Ectodermal cell (in vitro differentiated cells): ENCODE results near the gene HORMAD2.

Experiments used
- H3K27ac ChIP-seq: 2 replicates; pipeline ENCODE4 v1.7.0; 2013; ENCODE audit warnings: mild to moderate bottlenecking, low read depth, low read length; ENCODE audit not compliant: insufficient read depth, poor library complexity, severe bottlenecking
- H3K27me3 ChIP-seq: 2 replicates; pipeline ENCODE4 v1.7.0; 2013; ENCODE audit warnings: mild to moderate bottlenecking, low read length; ENCODE audit not compliant: insufficient read depth, control insufficient read depth, poor library complexity, severe bottlenecking
- H3K36me3 ChIP-seq: one replicate; pipeline ENCODE4 v1.7.0; 2013; ENCODE audit warnings: low read length; ENCODE audit not compliant: control insufficient read depth, insufficient read depth
- H3K4me1 ChIP-seq: one replicate; pipeline ENCODE4 v1.7.0; 2013; ENCODE audit warnings: low read length; ENCODE audit not compliant: control insufficient read depth, insufficient read depth
- H3K4me3 ChIP-seq: 2 replicates; pipeline ENCODE4 v1.7.0; 2013; ENCODE audit warnings: low read depth, low read length, control low read depth; ENCODE audit not compliant: insufficient read depth
- H3K9me3 ChIP-seq: 2 replicates; pipeline ENCODE4 v1.7.0; 2013; ENCODE audit warnings: mild to moderate bottlenecking, low read length, moderate library complexity; ENCODE audit not compliant: control insufficient read depth
- WGBS, 2 experiments: methylation state at CpG; one replicate each; pipeline ENCODE4 v1.1.7; 2013; ENCODE audit warnings: missing lambda C conversion rate in 2 of 2; 5-methylcytosine and 5-hydroxymethylcytosine counted together

The HORMAD2 gene

GRCh38 chr22:30158744-30159500, 78.7 kb downstream of the HORMAD2 start:
- H3K27me3 ChIP-seq, result no peaks in the 10 kb centered on the region
- no peaks in the 10 kb centered on the region for H3K36me3 ChIP-seq
- no peak overlapping the region for H3K4me3 ChIP-seq
- no peaks in the 10 kb centered on the region for H3K9me3 ChIP-seq
- no peak overlapping the region for H3K27ac ChIP-seq
- 91% methylated on average over 9 to 10 of the region's 11 CpGs for WGBS, 2 experiments
- H3K4me1 ChIP-seq, result no peaks in the 10 kb centered on the region

DNA sequence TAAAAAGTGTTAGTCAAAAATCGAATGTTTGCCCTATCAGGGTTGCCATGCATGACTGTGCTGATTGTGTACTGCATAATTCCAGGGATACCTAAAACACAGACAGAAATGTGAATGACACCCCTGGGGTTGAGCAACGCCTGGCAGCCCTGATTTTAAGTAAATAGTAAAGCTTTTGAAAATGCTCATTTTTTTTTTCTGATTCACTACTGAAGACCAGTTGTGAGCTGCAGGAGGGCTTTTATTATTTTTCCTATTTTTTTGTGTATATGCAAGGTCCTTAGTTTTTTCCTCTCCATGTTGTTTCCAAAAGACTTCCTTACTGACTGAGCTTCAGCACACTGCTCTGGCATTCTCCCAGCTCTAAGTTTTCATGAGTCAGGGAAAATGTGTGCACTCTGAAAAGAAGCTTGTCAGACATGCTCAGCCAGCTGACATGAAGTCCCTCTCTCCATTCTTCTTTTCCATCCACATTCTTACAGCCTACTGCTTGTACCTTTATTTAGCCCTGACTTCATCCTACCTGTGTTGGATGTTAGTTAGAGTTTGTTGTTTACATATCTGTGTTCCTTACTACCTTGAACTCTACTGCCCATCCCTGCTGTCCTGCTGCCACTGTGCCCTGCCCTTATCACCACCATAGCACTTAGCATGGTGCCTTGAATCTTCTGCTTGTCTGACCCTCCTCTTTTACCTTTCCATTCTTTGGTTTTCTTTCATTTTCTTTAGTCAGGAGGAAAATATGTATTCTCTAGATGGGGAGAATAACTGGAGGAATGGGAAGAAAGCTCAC, 79.5 kb downstream of the HORMAD2 start:
- Histone ChIP-seq H3K36me3 (no peaks in the 10 kb centered on the region), H3K4me3 (no peak overlapping the region), H3K4me1 (no peaks in the 10 kb centered on the region), H3K27me3 (no peaks in the 10 kb centered on the region), H3K27ac (no peak overlapping the region), H3K9me3 (no peaks in the 10 kb centered on the region)
- 82 to 87% methylated on average over 2 of the region's 2 CpGs for WGBS, 2 experiments

DNA sequence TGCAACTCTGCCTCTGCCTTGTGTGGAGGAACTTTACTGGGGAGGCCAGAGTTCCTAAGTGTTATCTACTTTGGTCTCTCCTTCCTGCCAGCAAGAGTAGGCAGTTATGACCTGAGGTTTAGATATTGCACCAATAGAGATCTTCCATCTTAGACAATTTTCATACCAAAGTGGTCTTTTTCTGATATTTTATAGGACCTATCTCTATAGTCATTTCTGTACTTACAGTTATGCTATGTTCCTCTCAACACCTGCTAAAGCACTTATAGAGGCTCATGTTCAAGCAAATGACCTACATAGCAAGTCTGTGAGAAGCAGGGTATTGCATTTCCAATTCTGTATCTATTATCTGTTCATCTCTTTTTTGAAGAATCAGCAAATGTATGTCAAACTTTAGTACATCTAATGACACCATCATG, 80.8 kb downstream of the HORMAD2 start:
- Histone ChIP-seq H3K27ac (no peak overlapping the region), H3K27me3 (no peaks in the 10 kb centered on the region), H3K9me3 (no peaks in the 10 kb centered on the region), H3K4me3 (no peak overlapping the region), H3K4me1 (no peaks in the 10 kb centered on the region), H3K36me3 (no peaks in the 10 kb centered on the region)

DNA sequence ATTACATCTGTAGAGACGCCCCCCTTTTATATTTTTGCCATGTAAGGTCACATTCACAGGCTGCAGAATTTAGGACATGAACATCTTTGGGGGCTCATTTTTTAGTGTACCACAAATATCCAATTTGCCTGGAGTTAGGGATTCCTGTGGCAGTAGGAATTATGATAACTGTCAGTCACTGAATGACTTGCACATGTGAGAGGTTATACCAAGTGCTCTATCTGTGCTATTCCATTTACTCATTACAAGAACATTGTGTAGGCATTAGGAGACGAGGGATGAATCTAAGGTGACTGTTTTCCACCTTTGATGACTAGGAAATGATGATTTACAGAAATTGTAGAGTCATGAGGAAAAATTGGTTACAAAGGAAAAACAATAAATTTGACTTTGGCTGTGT, 87.0 kb downstream of the HORMAD2 start:
- H3K9me3 ChIP-seq, result no peaks in the 10 kb centered on the region
- H3K4me1 ChIP-seq, result no peaks in the 10 kb centered on the region
- no peak overlapping the region for H3K4me3 ChIP-seq
- WGBS, 2 experiments, result 88 to 92% methylated on average over 2 of the region's 2 CpGs
- no peaks in the 10 kb centered on the region for H3K27me3 ChIP-seq
- H3K36me3 ChIP-seq, result no peaks in the 10 kb centered on the region
- no peak overlapping the region for H3K27ac ChIP-seq

- Histone ChIP-seq H3K36me3 (no peaks in the 10 kb centered on the region), H3K9me3 (no peaks in the 10 kb centered on the region), H3K4me3 (no peak overlapping the region), H3K27me3 (no peaks in the 10 kb centered on the region), H3K4me1 (no peaks in the 10 kb centered on the region), H3K27ac (no peak overlapping the region)
- 91% methylated on average over 1 of the region's 1 CpG; no CpG with 5 or more reads in 1 of the 2 experiments for WGBS, 2 experiments
These were observed 87.5 kb downstream of the HORMAD2 start for GRCh38 chr22:30167734-30168133.

DNA sequence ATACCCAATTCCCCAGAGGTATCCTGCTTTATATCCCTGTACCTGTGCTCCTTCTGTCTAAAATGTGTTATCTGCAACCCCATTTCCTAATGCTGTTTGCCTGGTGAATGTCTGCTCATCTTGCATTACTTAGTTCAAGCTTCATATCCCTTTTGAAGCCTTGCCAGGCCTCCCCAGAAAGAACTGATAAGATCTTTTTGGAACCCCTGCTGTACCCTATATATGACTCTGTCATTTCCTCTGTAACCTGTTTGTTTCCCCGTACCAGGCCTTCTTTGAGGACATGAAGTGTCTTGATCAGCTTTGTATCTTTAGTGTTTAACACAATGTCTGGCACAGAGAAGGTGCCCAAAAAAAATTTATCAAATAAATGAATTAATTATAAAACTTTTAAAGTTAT, 88.7 kb downstream of the HORMAD2 start:
- Histone ChIP-seq H3K36me3 (no peaks in the 10 kb centered on the region), H3K4me3 (no peak overlapping the region), H3K27ac (no peak overlapping the region), H3K4me1 (no peaks in the 10 kb centered on the region), H3K27me3 (no peaks in the 10 kb centered on the region), H3K9me3 (no peaks in the 10 kb centered on the region)
- WGBS, 2 experiments, result 80 to 95% methylated on average over 1 of the region's 1 CpG

DNA sequence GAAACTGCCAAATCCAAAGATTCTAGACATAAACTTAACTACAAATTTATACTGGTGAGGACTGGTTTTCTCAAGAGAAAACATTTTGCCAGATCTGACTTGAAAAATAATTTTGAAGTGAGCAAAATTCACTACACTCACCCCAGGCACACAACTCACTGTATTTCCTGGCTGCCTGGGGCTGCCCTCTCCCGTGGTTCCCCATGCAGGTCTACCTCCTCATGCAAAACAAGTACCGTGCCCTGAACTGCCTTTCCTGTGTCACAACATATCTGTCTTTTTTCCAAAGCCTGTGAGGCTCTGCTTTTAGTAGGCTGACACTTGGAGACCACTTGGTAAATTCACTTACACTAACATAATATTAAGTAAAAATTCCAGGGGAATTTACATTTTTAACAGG, 89.9 kb downstream of the HORMAD2 start:
- Histone ChIP-seq H3K9me3 (no peaks in the 10 kb centered on the region), H3K27ac (no peak overlapping the region), H3K4me1 (no peaks in the 10 kb centered on the region), H3K27me3 (no peaks in the 10 kb centered on the region), H3K36me3 (no peaks in the 10 kb centered on the region), H3K4me3 (no peak overlapping the region)
- WGBS, 2 experiments, result 78 to 79% methylated on average over 2 of the region's 2 CpGs

DNA sequence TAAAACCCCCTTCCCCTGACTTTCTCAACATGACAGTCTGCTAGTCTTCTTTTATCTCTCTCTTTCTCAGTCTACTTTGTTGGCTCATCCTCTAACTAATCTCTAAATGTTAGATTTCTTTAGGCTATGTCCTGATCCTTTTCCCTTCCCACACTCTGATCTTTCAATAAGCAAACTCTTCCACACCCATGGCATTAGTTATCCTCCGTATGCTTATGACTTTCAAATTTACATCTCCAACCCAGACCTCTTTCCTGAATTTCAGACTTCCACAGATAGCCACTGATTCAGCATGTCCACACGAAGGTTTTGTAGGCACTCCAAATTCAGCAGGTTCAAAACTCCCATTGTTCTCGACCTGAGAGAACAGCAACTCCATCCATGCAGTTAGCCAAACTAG, 90.7 kb downstream of the HORMAD2 start:
- Histone ChIP-seq H3K27ac (no peak overlapping the region), H3K9me3 (no peaks in the 10 kb centered on the region)
- 86 to 92% methylated on average over 3 of the region's 3 CpGs for WGBS, 2 experiments

DNA sequence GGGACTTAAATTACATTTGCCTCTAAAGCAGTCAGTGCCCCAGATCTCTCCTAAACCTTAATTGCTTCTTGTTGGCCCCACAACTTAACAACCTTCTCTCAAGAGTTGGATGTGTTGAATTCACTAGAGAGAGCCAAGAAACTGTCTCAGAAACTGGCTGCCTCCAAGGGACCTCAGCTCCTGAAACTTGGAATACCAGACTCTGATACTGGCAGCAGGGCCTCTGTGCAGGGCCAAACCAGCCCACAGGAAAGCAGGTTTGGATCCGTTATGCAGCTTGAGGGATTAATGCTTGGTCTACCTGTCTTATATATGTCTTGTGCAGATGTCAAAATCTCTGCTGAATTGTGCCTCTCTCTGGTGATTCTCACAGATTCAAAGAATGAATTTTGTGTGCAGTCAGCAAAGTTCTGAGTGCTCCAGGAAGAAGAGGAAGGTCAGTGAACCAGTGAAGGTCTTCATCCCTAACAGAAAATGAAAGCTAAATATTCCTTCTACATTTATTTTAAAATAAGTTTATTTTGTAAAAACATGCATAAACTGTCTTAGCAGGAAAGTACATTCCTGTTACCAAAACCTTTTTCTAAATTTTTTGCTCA, 95.5 kb downstream of the HORMAD2 start:
- Histone ChIP-seq H3K4me3 (no peak overlapping the region), H3K27ac (no peak overlapping the region), H3K36me3 (no peaks in the 10 kb centered on the region), H3K4me1 (peaks cover 2% of the 10 kb centered on the region), H3K27me3 (no peaks in the 10 kb centered on the region), H3K9me3 (no peaks in the 10 kb centered on the region)
- WGBS, 2 experiments, result 94 to 96% methylated on average over 1 of the region's 1 CpG

More for the DNA sequence above, 90.7 kb downstream of the HORMAD2 start:
- Histone ChIP-seq H3K4me3 (no peak overlapping the region), H3K27me3 (no peaks in the 10 kb centered on the region), H3K4me1 (no peaks in the 10 kb centered on the region), H3K36me3 (no peaks in the 10 kb centered on the region)

DNA sequence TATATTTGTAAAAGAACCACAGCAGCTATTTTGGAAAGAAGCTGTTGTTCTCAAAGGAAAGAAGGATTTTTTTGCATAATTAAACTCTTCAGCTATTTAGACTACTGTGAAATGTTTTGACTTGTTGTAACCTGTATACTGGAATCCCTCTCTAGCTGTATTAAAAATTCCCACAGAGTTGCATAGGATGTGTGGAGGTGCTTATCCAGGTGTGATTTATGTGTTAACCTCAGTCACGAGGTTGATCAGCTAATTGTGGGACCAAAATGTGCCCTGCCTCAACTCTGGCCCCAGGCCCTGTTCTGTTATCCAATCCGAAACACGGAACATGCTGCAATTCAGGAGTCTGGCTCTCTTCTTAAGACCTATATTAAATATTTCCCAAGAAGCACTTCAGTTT, 96.2 kb downstream of the HORMAD2 start:
- Histone ChIP-seq H3K9me3 (no peaks in the 10 kb centered on the region), H3K27me3 (no peaks in the 10 kb centered on the region), H3K36me3 (no peaks in the 10 kb centered on the region), H3K27ac (no peak overlapping the region), H3K4me1 (peaks cover 2% of the 10 kb centered on the region), H3K4me3 (no peak overlapping the region)
- 90 to 95% methylated on average over 3 of the region's 3 CpGs for WGBS, 2 experiments
